Neural cell (in vitro differentiated cells): Measurements from ENCODE around the gene TLX1.

ENCODE experiments used
- CTCF ChIP-seq: fragments of 450-650 bp; IDR thresholded peaks from 2 replicates; pipeline ENCODE4 v1.5.1; 2014; ENCODE audit warnings: antibody characterized with exemption, mild to moderate bottlenecking, moderate library complexity; ENCODE audit not compliant: poor library complexity, severe bottlenecking
- EP300 ChIP-seq: fragments of 450-650 bp; conservative IDR thresholded peaks from 2 replicates; pipeline ENCODE4 v1.6.1; 2014; ENCODE audit warnings: antibody characterized with exemption, mild to moderate bottlenecking, moderate library complexity; ENCODE audit not compliant: poor library complexity, severe bottlenecking
- EZH2 ChIP-seq: fragments of 200-600, 300-800 bp; shearing (Covaris generic), sonication (generic); IDR thresholded peaks from 2 replicates; pipeline ENCODE4 v1.6.1; 2014; ENCODE audit warnings: antibody characterized with exemption, low read length, borderline replicate concordance, mild to moderate bottlenecking; ENCODE audit not compliant: insufficient read depth, poor library complexity, severe bottlenecking
- MXI1 ChIP-seq: fragments of 450-650 bp; conservative IDR thresholded peaks from 2 replicates; pipeline ENCODE4 v1.6.1; 2014; ENCODE audit warnings: antibody characterized with exemption, mild to moderate bottlenecking; ENCODE audit not compliant: poor library complexity, severe bottlenecking
- POLR2AphosphoS5 ChIP-seq: IDR thresholded peaks from 2 replicates; pipeline ENCODE4 v1.6.1; 2012
- RAD21 ChIP-seq: fragments of 450-650 bp; conservative IDR thresholded peaks from 2 replicates; pipeline ENCODE4 v1.6.1; 2014; ENCODE audit warnings: antibody characterized with exemption, mild to moderate bottlenecking, moderate library complexity
- SMC3 ChIP-seq: fragments of 450-650 bp; conservative IDR thresholded peaks from 2 replicates; pipeline ENCODE4 v1.6.1; 2014; ENCODE audit warnings: antibody characterized with exemption, mild to moderate bottlenecking, moderate library complexity; ENCODE audit not compliant: poor library complexity

- TF ChIP-seq CTCF (no peak), EP300 (no peak), SMC3 (no peak), EZH2 (no peak), RAD21 (no peak), POLR2AphosphoS5 (no peak), MXI1 (no peak)
These were observed 32.9 kb downstream of the TLX1 start for GRCh38 chr10:101164020-101164419.
